NCI-H748 (cell line): ENCODE measurements around the gene ADAM29.
A peak's percentile ranks its signal among the peaks of the same experiment; 100 is the strongest.
"Not testable (repeated sequence)": the region's sequence is repeated elsewhere in the genome, so short reads cannot be mapped to it uniquely, and the experiment has no call there.

ENCODE experiments used
- DNase-seq: peaks from one replicate; lab custom pipeline; 2025; ENCODE audit not compliant: unreplicated experiment; lab: John Stamatoyannopoulos, UW

Gene ADAM29

GRCh38 chr4:174918058-174918457, at the start of gene ADAM29:
TSS of gene ADAM29 (plus strand) at chr4:174918358. CDS start at chr4:174975526, 57,168 bp downstream.
- no peak for DNase-seq

GRCh38 chr4:174869339-174869738, 48.8 kb upstream of the ADAM29 start:
- DNase-seq, result no peak

- DNase-seq, result no peak
These were observed 47.8 kb upstream of the ADAM29 start for GRCh38 chr4:174870311-174870710.

GRCh38 chr4:174871407-174871806, 46.8 kb upstream of the ADAM29 start:
- DNase-seq, result no peak

- not testable (repeated sequence) for DNase-seq
These were observed 45.0 kb upstream of the ADAM29 start for GRCh38 chr4:174873146-174873545.

- peak; percentile 68 for DNase-seq
These were observed 44.2 kb upstream of the ADAM29 start for GRCh38 chr4:174873931-174874330.

GRCh38 chr4:174874898-174875297, 43.3 kb upstream of the ADAM29 start:
- no peak for DNase-seq

- DNase-seq, result no peak
These were observed 38.2 kb upstream of the ADAM29 start for GRCh38 chr4:174880001-174880400.

- no peak for DNase-seq
These were observed 35.7 kb upstream of the ADAM29 start for GRCh38 chr4:174882317-174882992.

GRCh38 chr4:174907508-174907907, 10.7 kb upstream of the ADAM29 start:
- DNase-seq, result no peak

GRCh38 chr4:174910271-174910670, 7.9 kb upstream of the ADAM29 start:
- no peak for DNase-seq

GRCh38 chr4:174912919-174913543, 5.1 kb upstream of the ADAM29 start:
- no peak for DNase-seq

GRCh38 chr4:174919886-174920423, 1.8 kb downstream of the ADAM29 start:
- no peak for DNase-seq

- DNase-seq, result no peak
These were observed 8.8 kb downstream of the ADAM29 start for GRCh38 chr4:174926958-174927357.

GRCh38 chr4:174928174-174928573, 10.0 kb downstream of the ADAM29 start:
- DNase-seq, result no peak

- no peak for DNase-seq
These were observed 10.6 kb downstream of the ADAM29 start for GRCh38 chr4:174928575-174929253.

GRCh38 chr4:174929346-174929745, 11.2 kb downstream of the ADAM29 start:
- DNase-seq, result no peak

- no peak for DNase-seq
These were observed 12.7 kb downstream of the ADAM29 start for GRCh38 chr4:174930895-174931294.

- no peak for DNase-seq
These were observed 14.9 kb downstream of the ADAM29 start for GRCh38 chr4:174933083-174933482.

GRCh38 chr4:174934360-174934759, 16.2 kb downstream of the ADAM29 start:
- DNase-seq, result no peak

GRCh38 chr4:174935607-174936006, 17.4 kb downstream of the ADAM29 start:
- DNase-seq, result peak; percentile 2

- no peak for DNase-seq
These were observed 21.8 kb downstream of the ADAM29 start for GRCh38 chr4:174940002-174940401.
